ENCODE measurements around the gene HEATR3. TPM values are rescaled to one million over a fixed set of nuclear protein-coding genes. Genes with fewer than 3 reads are reported as not detected.

HEATR3 gene
- total and polyA plus RNA-seq, 2 of the 13 experiments (the other 11 are each of a cell fraction or from before 2014, with no cell fraction given) = 22.4 to 52.4 TPM

GRCh38 chr16:50067290-50067853 is 1.6 kb downstream of the HEATR3 start (continued):
- TF ChIP-seq HMGXB4 (CRISPR knock-in tag; IDR thresholded peaks at IDR 0.05; ENCODE audit: borderline replicate concordance in 1 of 2, low read depth in 1 of 2) (0 out of 4 replicates have a peak, but pooled peaks of 1 of the 2 experiments have one; percentile 35), CREM (IDR thresholded peaks at IDR 0.05) (no peak), CREM (CRISPR knock-in tag; IDR thresholded peaks at IDR 0.05) (no peak), ZNF598 (CRISPR knock-in tag; IDR thresholded peaks at IDR 0.05; ENCODE audit: borderline replicate concordance) (0 out of 2 replicates have a peak, but pooled peaks have one; percentile 45), ISX (CRISPR knock-in tag; conservative IDR thresholded peaks at IDR 0.05) (no peak), CENPT (CRISPR knock-in tag; IDR thresholded peaks at IDR 0.05; ENCODE audit: low read depth) (no peak), HOXA3 (CRISPR knock-in tag; IDR thresholded peaks at IDR 0.05) (peak; percentile 23; the same call in 1 of the 2 replicates), GABPA (IDR thresholded peaks at IDR 0.05; ENCODE audit: low read depth, low read length) (no peak), GABPA (CRISPR knock-in tag; IDR thresholded peaks at IDR 0.05; ENCODE audit: low read depth) (0 out of 2 replicates have a peak, but pooled peaks have one; percentile 13), NR2F1 (CRISPR knock-in tag; IDR thresholded peaks at IDR 0.05) (no peak), ZNF589 (CRISPR knock-in tag; conservative IDR thresholded peaks at IDR 0.05) (no peak), TMF1 (CRISPR knock-in tag; IDR thresholded peaks at IDR 0.05; ENCODE audit: low read depth) (no peak), SATB2 (CRISPR knock-in tag; IDR thresholded peaks at IDR 0.05) (no peak), ZNF761 (CRISPR knock-in tag; conservative IDR thresholded peaks at IDR 0.05) (no peak), GPBP1L1 (CRISPR knock-in tag; IDR thresholded peaks at IDR 0.05) (no peak), ZBTB37 (CRISPR knock-in tag; IDR thresholded peaks at IDR 0.05) (no peak), MXI1 (IDR thresholded peaks at IDR 0.05; ENCODE audit: borderline replicate concordance, low read depth, low read length) (peak; percentile 44; the same call in 1 of the 3 replicates), REPIN1 (CRISPR knock-in tag; IDR thresholded peaks at IDR 0.05; ENCODE audit: borderline replicate concordance, low read depth) (0 out of 2 replicates have a peak, but pooled peaks have one; percentile 34), SAP130 (CRISPR knock-in tag; IDR thresholded peaks at IDR 0.05; ENCODE audit: low read depth) (peak; percentile 51; the same call in 1 of the 2 replicates), MYNN (CRISPR knock-in tag; IDR thresholded peaks at IDR 0.05; ENCODE audit: low read depth) (no peak), RARG (CRISPR knock-in tag; IDR thresholded peaks at IDR 0.05; ENCODE audit: low read depth) (no peak), RNF219 (CRISPR knock-in tag; IDR thresholded peaks at IDR 0.05) (no peak)
- TF ChIP-seq, protein P1, sequence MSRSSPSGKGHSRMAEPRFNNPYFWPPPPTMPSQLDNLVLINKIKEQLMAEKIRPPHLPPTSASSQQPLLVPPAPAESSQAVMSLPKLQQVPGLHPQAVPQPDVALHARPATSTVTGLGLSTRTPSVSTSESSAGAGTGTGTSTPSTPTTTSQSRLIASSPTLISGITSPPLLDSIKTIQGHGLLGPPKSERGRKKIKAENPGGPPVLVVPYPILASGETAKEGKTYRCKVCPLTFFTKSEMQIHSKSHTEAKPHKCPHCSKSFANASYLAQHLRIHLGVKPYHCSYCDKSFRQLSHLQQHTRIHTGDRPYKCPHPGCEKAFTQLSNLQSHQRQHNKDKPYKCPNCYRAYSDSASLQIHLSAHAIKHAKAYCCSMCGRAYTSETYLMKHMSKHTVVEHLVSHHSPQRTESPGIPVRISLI (CRISPR knock-in tag; IDR thresholded peaks at IDR 0.05; ENCODE audit: borderline replicate concordance) = no peak

Measured in HepG2 (cell line).